ENCODE measurements around the gene RUVBL1.

The RUVBL1 gene

GRCh38 chr3:128082546-128082945 is 41.1 kb downstream of the RUVBL1 start:
- no peak overlapping the region for H3K4me3 ChIP-seq (ENCODE audit: low read depth, low read length)
- no peak for TF ChIP-seq CTCF (IDR thresholded peaks at IDR 0.05; ENCODE audit: low read depth, low read length)

GRCh38 chr3:128081846-128082245 is 41.8 kb downstream of the RUVBL1 start:
- H3K4me3 ChIP-seq (ENCODE audit: low read depth, low read length): no peak overlapping the region
- no peak for TF ChIP-seq CTCF (IDR thresholded peaks at IDR 0.05; ENCODE audit: low read depth, low read length)

GRCh38 chr3:128081226-128081625 is 42.4 kb downstream of the RUVBL1 start:
- H3K4me3 ChIP-seq (ENCODE audit: low read depth, low read length): no peak overlapping the region
- no peak for TF ChIP-seq CTCF (IDR thresholded peaks at IDR 0.05; ENCODE audit: low read depth, low read length)

- no peak for TF ChIP-seq CTCF (IDR thresholded peaks at IDR 0.05; ENCODE audit: low read depth, low read length)
- H3K4me3 ChIP-seq (ENCODE audit: low read depth, low read length): no peak overlapping the region
Measured at GRCh38 chr3:128080323-128081080, 43.1 kb downstream of the RUVBL1 start.

GRCh38 chr3:128079823-128080222 is 43.8 kb downstream of the RUVBL1 start:
- no peak overlapping the region for H3K4me3 ChIP-seq (ENCODE audit: low read depth, low read length)
- TF ChIP-seq CTCF (IDR thresholded peaks at IDR 0.05; ENCODE audit: low read depth, low read length): no peak

GRCh38 chr3:128078875-128079274 is 44.7 kb downstream of the RUVBL1 start:
- no peak overlapping the region for H3K4me3 ChIP-seq (ENCODE audit: low read depth, low read length)
- TF ChIP-seq CTCF (IDR thresholded peaks at IDR 0.05; ENCODE audit: low read depth, low read length): no peak

- no peak for TF ChIP-seq CTCF (IDR thresholded peaks at IDR 0.05; ENCODE audit: low read depth, low read length)
- no peak overlapping the region for H3K4me3 ChIP-seq (ENCODE audit: low read depth, low read length)
Measured at GRCh38 chr3:128078322-128078721, 45.3 kb downstream of the RUVBL1 start.

Measured in WI38 (cell line).